Brain microvascular endothelial cell (primary cell): ENCODE data around the gene ARHGAP22.

Experiments
- DNase-seq: peaks from one replicate; pipeline ENCODE4 v3.0.0-alpha.2; 2020
- H3K27ac ChIP-seq: fragments of 250-450 bp; sonication (Bioruptor Pico); 2 replicates; pipeline ENCODE4 v1.5.1; 2020; ENCODE audit warnings: mild to moderate bottlenecking, moderate library complexity
- H3K27me3 ChIP-seq: fragments of 250-450 bp; sonication (Bioruptor Pico); replicated peaks from 2 replicates; pipeline ENCODE4 v1.5.1; 2020; ENCODE audit warnings: mild to moderate bottlenecking
- H3K36me3 ChIP-seq: fragments of 250-450 bp; sonication (Bioruptor Pico); replicated peaks from 2 replicates; pipeline ENCODE4 v1.5.1; 2020; ENCODE audit warnings: mild to moderate bottlenecking
- H3K4me3 ChIP-seq: 2 replicates; pipeline ENCODE4 v1.5.1; 2011; ENCODE audit warnings: low read depth, mild to moderate bottlenecking, control low read depth, low read length, moderate library complexity
- CTCF ChIP-seq: IDR thresholded peaks from 2 replicates; pipeline ENCODE4 v1.5.1; 2011; ENCODE audit warnings: low read depth, mild to moderate bottlenecking, moderate library complexity, low read length, control low read depth, inconsistent platforms; ENCODE audit errors: missing control alignments
- in situ Hi-C: cut with HindIII; loops from 2 replicates; pipeline ENCODE4 v1.10.0; 2017; ENCODE audit warnings: low sequenced_read_pairs, low pct_ligation_motif_present

The ARHGAP22 gene

GRCh38 chr10:48474765-48475365 lies 130.0 kb downstream of the ARHGAP22 start:
- H3K36me3 ChIP-seq, result no peaks in the 10 kb centered on the region
- no peaks in the 10 kb centered on the region for H3K27me3 ChIP-seq
- in situ Hi-C loops, result no loop called here

GRCh38 chr10:48473704-48474103 lies 131.2 kb downstream of the ARHGAP22 start:
- H3K36me3 ChIP-seq, result no peaks in the 10 kb centered on the region
- DNase-seq, result no peak
- H3K27me3 ChIP-seq, result no peaks in the 10 kb centered on the region
- TF ChIP-seq CTCF, result no peak
- H3K27ac ChIP-seq, result no peak overlapping the region
- no peak overlapping the region for H3K4me3 ChIP-seq
- in situ Hi-C loops, result no loop called here

More at GRCh38 chr10:48474765-48475365, 130.0 kb downstream of the ARHGAP22 start:
- DNase-seq, result no peak
- H3K4me3 ChIP-seq, result no peak overlapping the region
- TF ChIP-seq CTCF, result no peak
- H3K27ac ChIP-seq, result no peak overlapping the region

- no peaks in the 10 kb centered on the region for H3K36me3 ChIP-seq
- in situ Hi-C loops, result no loop called here
- TF ChIP-seq CTCF, result no peak
- H3K27ac ChIP-seq, result no peak overlapping the region
- no peak for DNase-seq
- no peak overlapping the region for H3K4me3 ChIP-seq
- H3K27me3 ChIP-seq, result no peaks in the 10 kb centered on the region
These were observed 132.3 kb downstream of the ARHGAP22 start for GRCh38 chr10:48472501-48473069.

- H3K27ac ChIP-seq, result no peak overlapping the region
- H3K27me3 ChIP-seq, result no peaks in the 10 kb centered on the region
- in situ Hi-C loops, result no loop called here
- no peak overlapping the region for H3K4me3 ChIP-seq
- no peaks in the 10 kb centered on the region for H3K36me3 ChIP-seq
- TF ChIP-seq CTCF, result peak; percentile 42
- DNase-seq, result peak; percentile 8
These were observed 133.7 kb downstream of the ARHGAP22 start for GRCh38 chr10:48470893-48471805.

GRCh38 chr10:48470115-48470892 lies 134.6 kb downstream of the ARHGAP22 start:
- TF ChIP-seq CTCF, result no peak
- DNase-seq, result no peak
- in situ Hi-C loops, result no loop called here
- no peaks in the 10 kb centered on the region for H3K36me3 ChIP-seq
- no peak overlapping the region for H3K4me3 ChIP-seq
- no peaks in the 10 kb centered on the region for H3K27me3 ChIP-seq
- no peak overlapping the region for H3K27ac ChIP-seq
